ENCODE data around the gene EMILIN3. TPM values are rescaled to one million over a fixed set of nuclear protein-coding genes. Genes with fewer than 3 reads are reported as not detected.
"Not testable (repeated sequence)": the region's sequence is repeated elsewhere in the genome, so short reads cannot be mapped to it uniquely, and the experiment has no call there.

EMILIN3 gene
- total RNA-seq, 2 donors from 2014 or later, result not detected

DNA sequence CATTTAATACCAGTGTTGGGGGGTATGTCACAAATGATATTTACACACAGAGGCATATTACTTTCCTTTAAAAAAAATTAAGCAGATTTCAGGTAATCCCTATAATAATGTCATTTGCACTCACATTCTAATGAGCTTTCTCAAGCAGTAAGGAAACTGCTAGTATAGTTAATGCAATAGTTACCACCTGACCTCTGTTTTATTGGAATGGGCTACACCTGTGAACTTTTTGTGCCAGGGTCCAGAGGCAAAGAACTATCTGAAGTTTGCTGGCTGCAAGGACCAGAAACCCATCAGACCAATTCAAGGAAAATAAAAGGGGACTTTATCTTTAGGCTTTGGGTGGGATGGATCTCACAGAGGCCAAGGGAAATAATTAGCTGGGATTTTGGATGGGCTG lies 46.2 kb downstream of the EMILIN3 start:
- ATAC-seq, result no peak
- DNase-seq (ENCODE audit: low spot score), result no peak
- Mint-ChIP-seq H3K4me1 (ENCODE audit: low read depth in 2 of 2) (peaks cover 17 to 20% of the 10 kb centered on the region in 2 donors), H3K27me3 (peaks cover 0 to 3% of the 10 kb centered on the region in 2 donors), H3K36me3 (no peaks in the 10 kb centered on the region), H3K9me3 (no peaks in the 10 kb centered on the region), H3K4me3 (no peak overlapping the region), H3K27ac (no peak overlapping the region)

DNA sequence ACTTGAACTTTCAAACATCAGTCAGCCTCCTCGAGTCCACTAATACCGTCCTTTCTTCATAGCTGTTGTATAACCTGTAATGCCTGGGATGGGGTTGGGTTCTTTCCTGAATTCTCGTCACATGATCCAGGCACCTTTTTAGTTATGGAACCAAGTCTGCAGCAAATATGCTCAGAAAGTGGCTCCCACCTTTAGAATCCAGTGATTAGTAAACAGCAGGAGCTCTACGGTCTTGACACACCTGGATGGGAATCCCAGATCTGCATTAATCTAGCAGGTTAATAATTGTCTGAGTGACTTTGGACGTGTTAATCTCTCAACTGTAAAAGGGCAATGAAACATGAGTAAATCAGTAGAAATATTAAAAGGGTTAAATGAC lies 48.4 kb downstream of the EMILIN3 start:
- Mint-ChIP-seq H3K4me1 (ENCODE audit: low read depth in 2 of 2) (peaks cover 17 to 20% of the 10 kb centered on the region in 2 donors), H3K4me3 (peak overlapping the region; percentile 62)

DNA sequence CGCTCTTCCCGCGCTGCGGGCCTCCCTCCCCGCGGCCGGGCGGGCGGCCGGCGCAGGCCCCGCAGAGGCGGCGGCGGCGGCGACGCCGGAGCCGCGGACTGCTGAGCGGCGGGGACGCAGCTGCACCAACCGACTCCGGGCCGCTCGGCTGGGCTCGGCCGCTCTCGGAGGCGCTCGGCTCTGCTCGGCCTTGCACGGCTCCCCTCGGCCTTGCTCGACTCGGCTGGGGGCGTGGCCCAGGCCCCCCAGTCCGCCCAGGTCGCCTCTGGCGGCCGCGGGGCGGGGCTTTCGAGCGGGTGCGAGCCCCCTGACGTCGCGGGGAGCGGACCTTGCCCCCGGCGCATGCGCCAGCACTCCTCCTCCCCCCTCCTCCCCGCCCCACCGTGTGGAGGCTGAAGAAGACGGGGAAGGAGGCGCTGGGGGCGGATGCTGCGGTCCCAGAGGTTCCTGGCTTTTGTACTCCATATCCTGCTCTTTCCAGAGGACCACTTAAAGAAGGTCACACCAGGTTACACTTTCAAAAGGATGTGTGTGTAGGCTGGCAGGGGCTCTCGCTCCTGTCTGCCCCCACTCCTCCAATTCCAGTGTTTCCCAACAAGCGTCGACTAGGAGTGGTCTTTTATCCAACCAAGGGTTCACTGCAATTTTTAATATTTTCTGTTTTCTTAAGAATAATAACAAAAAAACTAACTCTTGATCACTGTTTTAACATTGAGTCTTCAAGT lies 48.9 kb downstream of the EMILIN3 start, which contains the start of gene ZHX3:
TSS of gene ZHX3 (minus strand) at position 186 of the 725 bp plus-strand sequence. CDS start 112,815 bp downstream, outside the sequence.
- Mint-ChIP-seq H3K4me1 (ENCODE audit: low read depth in 2 of 2) (peaks cover 17 to 20% of the 10 kb centered on the region in 2 donors), H3K27ac (peak within 1 kb of the TSS; percentile 69 to 76), H3K9me3 (no peaks in the 10 kb centered on the region), H3K36me3 (no peaks in the 10 kb centered on the region), H3K27me3 (peaks cover 0 to 3% of the 10 kb centered on the region in 2 donors), H3K4me3 (peak within 1 kb of the TSS; percentile 95)
- peak; percentile 98 to 99 for ATAC-seq
- DNase-seq (ENCODE audit: low spot score), result peak; percentile 98

More for the DNA sequence above, 48.4 kb downstream of the EMILIN3 start:
- Mint-ChIP-seq H3K27me3 (peaks cover 0 to 3% of the 10 kb centered on the region in 2 donors), H3K9me3 (no peaks in the 10 kb centered on the region), H3K27ac (peak overlapping the region in 1 of 2 donors; percentile 60), H3K36me3 (no peaks in the 10 kb centered on the region)
- no peak for ATAC-seq
- no peak for DNase-seq (ENCODE audit: low spot score)

DNA sequence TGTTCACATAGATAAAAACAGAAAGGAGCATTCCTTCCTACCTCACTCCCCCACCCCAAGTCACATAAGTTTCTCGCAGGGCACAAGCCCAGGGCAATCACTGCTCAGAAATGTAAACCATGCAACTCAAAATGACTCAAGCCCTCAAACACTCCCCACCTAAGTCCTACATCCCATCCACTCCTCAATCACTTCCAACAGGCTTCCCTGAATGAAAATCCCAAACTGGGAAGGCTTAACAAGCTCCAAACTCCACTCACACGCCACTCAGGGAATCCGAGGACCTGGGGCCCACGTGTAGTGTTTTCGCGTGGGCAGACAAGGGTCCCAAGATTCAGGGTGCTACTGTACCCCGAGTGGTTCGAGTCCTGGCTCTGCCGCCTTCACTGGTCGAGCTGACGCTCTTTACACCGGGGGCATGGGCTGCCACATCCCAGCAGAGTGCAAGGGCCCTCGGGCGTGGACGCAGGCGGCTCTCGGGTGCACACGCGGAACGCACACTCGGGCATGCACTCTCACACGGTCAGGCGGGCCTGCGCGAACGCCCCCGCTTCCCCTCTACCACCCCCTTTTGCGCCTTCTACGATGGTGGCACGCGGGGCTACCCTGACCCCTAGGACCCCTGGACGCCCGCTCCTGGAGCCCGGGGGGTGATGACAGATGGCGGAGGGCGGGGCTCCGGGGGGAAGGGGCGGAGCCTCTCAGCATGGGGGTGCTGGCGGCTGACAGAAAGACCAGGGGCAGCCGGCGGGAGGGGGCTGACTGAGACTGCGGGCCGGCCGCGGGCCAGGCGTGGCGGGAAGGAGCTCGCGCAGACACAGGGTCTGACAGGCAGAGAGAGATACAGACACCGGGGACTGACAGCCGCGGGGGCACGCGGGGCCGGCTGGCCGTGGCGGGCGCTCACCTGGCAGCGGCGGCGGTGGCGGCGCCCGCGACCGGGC lies 49.7 kb downstream of the EMILIN3 start:
- no peaks in the 10 kb centered on the region for H3K36me3 Mint-ChIP-seq
- no peaks in the 10 kb centered on the region for H3K9me3 Mint-ChIP-seq
- H3K27me3 Mint-ChIP-seq, result peaks cover 0 to 3% of the 10 kb centered on the region in 2 donors
- peak; percentile 79 to 85 for ATAC-seq
- H3K27ac Mint-ChIP-seq, result peak overlapping the region; percentile 69 to 76
- peak overlapping the region; percentile 95 for H3K4me3 Mint-ChIP-seq
- H3K4me1 Mint-ChIP-seq (ENCODE audit: low read depth in 2 of 2), result peaks cover 17 to 19% of the 10 kb centered on the region in 2 donors
- peak; percentile 83 for DNase-seq (ENCODE audit: low spot score)

DNA sequence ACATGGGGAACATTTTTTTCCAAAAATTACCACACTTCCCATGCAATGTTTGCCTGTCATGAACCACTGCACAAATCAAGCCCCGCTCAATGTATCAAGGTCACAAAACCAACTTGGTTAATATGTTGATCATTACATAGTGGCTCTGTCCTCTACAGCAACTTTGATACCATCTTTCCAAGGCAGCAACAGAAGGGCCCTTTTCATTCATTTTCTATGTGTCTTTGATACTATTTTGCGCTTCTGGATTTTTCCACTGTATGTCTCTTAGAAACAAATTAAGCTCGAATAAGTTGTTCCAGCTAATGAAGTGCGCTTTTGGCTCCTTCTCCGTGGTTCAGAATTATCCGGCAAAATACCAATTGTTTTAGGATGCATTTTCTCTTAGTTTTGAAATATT lies 50.6 kb downstream of the EMILIN3 start:
- Mint-ChIP-seq H3K36me3 (no peaks in the 10 kb centered on the region), H3K4me1 (ENCODE audit: low read depth in 2 of 2) (peaks cover 15 to 17% of the 10 kb centered on the region in 2 donors), H3K27me3 (peaks cover 0 to 3% of the 10 kb centered on the region in 2 donors), H3K9me3 (no peaks in the 10 kb centered on the region), H3K4me3 (peak overlapping the region; percentile 95), H3K27ac (peak overlapping the region; percentile 69 to 76)
- ATAC-seq (no peak), DNase-seq (ENCODE audit: low spot score) (no peak)

DNA sequence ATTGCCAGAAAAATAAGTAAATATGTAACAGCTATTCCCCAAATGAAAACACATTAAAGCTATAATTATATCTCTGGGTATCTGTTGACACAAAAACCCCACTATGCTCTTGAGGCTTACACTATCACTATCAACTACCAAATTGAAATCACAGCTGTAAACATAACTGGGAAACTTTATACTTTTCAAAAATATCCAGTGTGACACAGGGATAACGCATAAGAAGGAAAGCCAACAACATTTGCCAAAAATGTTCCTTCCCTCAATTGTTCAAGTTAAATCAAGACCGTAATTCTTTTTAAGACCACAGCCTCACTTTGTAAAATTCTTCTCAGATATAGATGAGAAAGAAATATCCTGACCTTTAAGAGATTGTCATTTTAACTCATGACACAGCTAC lies 52.2 kb downstream of the EMILIN3 start:
- Mint-ChIP-seq H3K4me1 (ENCODE audit: low read depth in 2 of 2) (peaks cover 18 to 22% of the 10 kb centered on the region in 2 donors), H3K36me3 (no peaks in the 10 kb centered on the region), H3K27me3 (peaks cover 0 to 1% of the 10 kb centered on the region in 2 donors), H3K9me3 (no peaks in the 10 kb centered on the region), H3K27ac (no peak overlapping the region), H3K4me3 (no peak overlapping the region)
- ATAC-seq (no peak), DNase-seq (ENCODE audit: low spot score) (no peak)

DNA sequence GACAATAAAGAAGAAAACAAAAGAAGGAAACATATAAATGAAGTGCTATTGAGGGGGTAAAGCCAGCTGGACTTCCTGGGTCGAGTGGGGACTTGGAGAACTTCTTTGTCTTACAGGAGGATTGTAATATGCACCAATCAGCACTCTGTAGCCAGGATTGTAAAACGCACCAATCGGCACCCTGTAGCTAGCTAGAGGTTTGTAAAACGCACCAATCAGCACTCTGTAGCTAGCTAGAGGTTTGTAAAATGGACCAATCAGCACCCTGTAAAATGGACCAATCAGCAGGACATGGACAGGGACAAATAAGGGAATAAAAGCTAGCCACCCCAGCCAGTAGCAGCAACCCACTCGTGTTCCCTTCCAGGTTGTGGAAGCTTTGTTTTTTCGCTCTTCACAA lies 54.6 kb downstream of the EMILIN3 start:
- not testable (repeated sequence) for H3K4me3 Mint-ChIP-seq; H3K27ac Mint-ChIP-seq; H3K9me3 Mint-ChIP-seq; ATAC-seq; DNase-seq (ENCODE audit: low spot score); H3K36me3 Mint-ChIP-seq; H3K27me3 Mint-ChIP-seq
- H3K4me1 Mint-ChIP-seq (ENCODE audit: low read depth in 2 of 2), result peaks cover 19 to 26% of the 10 kb centered on the region in 2 donors

Other genes with a start within 250 kb of the EMILIN3 start
- gene PLCG1, start 229.3 kb downstream of the EMILIN3 start, total RNA-seq, result 100 to 1,000 TPM in 1 of 2 donors, 10 to 100 TPM in 1; 54.6 to 114 TPM
- 10 to 100 TPM in 1 of 2 donors, 1 to 10 TPM in 1; 7.6 to 21.6 TPM for gene ZHX3, start 49.1 kb downstream of the EMILIN3 start, total RNA-seq
- gene LPIN3, start 26.0 kb downstream of the EMILIN3 start, total RNA-seq, result under 1 TPM in 1 of 2 donors, not detected in 1; 0.21 TPM

All from natural killer cell treated with Interleukin-12 subunit alpha and Interleukin-12 subunit beta and Interleukin-15 and Interleukin-18, amount 100 ng/mL, for 72 hours (primary cell).